Measurements from ENCODE around the gene KCNQ2.

KCNQ2 gene

DNA sequence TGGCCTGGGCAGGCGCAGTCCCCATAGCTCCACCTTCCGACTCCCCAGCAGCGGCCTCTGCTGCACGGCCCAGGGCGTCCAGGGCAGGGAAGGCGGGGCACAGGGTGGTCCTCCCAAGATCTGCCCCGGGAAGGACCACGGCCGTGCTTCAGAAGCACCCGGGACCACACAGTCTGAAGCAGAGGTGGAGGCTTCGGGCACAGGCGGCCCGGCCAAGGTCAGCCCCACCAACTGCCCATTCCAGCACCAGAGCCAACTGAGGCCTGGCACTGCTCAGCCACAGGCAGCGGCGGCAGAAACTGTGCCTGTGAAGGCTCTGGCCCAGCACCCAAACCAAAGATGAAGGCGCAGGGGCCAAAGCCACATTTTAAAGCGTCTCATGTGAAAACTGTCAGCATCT is 20.6 kb downstream of the KCNQ2 start:
- no peak for DNase-seq

DNA sequence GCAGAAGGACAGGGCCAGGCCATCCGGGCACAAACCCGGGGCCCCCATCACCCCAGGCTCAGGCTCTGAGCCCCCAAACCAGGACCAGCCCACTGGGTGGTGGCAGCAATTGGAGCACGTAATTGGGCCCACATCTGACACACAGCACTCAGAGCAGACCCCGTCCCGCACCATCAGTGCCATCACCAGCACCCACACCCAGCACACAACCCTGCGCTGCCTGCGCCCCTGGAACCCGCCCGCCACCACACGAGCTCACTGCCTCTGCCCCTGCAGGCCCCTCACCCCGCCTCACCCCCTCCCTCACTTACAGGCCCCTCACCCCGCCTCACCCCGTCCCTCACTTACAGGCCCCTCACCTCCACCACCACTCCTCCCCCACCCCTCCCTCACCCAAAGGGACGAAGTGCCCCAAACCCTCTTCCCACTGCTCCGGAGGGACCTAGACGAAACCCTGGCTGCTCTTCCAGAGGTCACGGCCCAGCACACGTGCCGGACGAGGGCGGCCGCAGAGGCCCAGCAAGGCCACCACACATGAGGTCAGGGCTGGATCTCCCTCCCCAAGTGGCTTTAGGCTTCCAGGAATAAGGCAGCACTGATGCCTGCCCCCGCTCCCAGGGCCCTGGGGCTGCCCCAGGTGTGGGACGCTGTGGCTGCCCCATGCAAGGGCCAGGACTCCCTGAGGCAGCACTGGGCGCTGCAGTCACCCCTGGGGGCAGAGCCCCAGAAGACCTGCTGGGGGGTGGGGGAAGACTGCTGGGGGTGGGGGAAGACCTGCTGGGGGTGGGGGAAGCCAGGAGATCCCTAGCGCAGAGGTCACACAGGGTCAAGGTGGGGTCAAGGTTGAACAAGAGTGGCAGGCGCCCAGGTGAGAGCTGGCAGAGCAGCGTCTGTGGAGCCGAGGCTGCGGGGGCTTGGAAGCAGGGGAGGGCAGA is 22.4 kb downstream of the KCNQ2 start:
- DNase-seq: no peak

DNA sequence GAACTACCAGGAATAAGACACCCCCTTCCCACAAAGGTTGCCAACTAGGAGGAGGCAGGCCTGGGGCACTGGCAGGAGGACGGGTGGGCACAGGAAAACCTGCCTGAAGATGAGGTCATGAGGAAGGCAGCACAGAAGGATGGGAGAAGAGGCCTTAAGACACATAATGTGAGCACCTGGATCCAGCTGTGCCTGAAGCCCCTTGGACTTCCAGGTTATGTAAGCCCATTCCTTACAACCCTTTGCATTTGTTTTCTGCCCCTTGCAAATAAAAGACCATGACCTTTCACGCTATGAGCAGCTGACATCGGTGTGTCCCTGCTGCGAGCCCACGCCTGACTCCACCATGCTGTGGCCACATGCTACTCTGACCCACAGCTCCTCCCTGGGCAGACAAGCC is 23.4 kb downstream of the KCNQ2 start:
- no peak for DNase-seq

- DNase-seq: no peak
Measured at GRCh38 chr20:63448031-63448430, 24.4 kb downstream of the KCNQ2 start.

DNA sequence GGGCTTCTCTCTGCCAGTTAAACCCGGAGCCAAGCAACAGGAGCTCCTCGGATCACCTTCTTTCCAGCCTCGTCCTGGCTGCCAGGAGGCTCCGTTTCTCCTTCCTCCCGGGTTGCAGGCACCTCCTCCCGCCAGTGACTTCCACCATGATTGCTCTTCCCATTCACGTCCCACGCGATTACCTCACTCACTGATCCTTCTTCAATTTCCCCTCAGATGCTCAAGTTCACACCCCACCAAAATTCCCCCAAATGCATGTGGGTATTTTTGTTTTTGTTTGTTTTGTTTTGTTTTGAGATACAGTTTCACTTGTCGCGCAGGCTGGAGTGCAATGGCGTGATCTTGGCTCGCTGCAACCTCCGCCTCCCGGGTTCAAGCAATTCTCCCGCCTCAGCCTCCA is 25.1 kb downstream of the KCNQ2 start:
- DNase-seq: no peak

GRCh38 chr20:63446216-63447024 is 26.0 kb downstream of the KCNQ2 start:
- no peak for DNase-seq

GRCh38 chr20:63445075-63445734 is 27.2 kb downstream of the KCNQ2 start:
- no peak for DNase-seq

DNA sequence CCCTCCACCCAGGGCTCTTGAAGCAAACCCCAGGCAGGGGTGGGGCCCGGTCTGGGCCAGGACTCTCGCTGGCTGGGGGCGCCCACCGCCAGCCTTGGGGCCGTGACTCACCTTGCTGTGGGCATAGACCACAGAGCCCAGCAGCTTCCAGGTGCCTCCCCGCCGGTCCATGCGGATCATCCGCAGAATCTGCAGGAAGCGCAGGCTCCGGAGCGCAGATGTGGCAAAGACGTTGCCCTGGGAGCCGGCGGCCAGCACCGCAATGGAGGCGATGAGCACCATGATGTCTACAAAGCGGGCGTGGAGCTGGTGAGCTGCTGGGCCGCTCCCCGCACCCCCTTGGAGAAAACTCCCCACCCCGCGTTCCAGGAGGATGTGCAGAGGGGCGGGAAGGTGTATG is 27.9 kb downstream of the KCNQ2 start:
- no peak for DNase-seq

- no peak for DNase-seq
Measured at GRCh38 chr20:63443606-63444395, 28.7 kb downstream of the KCNQ2 start.

- DNase-seq: no peak
Measured at GRCh38 chr20:63442100-63442493, 30.4 kb downstream of the KCNQ2 start.

DNA sequence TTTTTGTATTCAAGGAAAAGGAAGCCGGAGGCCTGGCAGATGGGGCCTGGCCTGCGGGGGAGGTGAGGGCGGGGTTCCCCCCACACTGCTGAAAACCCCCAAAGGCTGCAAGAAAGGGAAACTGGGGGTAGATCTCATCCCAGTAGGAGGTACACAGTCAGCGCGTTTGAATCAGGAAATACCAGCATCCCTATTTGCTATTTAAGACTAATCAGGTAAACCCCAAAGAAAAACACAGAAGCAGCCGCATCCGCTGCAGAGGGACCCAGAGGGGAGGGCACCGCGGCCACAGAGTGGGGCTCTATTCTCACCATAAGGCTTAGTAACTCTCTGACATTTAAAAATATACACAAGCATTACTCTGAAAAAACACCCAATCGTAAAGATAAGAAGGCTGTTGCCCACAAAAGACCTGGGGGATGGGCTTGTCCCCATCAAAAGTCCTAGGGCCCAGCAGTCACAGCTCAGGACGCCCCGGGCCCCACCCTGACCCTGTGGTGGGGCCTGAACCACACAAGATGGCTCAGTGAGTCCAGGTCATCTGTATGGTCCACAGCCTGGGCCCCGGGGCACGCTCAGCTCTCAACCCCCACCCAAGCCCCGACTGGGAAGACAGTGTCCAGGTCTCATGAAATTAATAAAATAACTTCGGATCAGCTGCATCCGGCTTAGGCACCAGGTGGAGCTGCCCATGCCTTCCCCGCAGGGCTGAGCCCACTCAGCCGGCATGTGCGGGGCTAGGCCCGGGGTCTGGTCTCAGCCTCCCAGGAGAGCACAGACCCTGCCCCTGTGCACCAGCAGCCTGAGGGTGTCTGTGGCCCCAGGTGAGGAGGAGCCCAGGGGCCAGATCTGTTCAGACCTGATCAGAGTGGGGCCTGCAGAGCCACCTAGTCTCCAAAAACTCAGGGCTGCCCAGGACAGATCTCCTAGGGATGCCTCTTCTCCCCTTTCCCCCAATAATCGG is 31.0 kb downstream of the KCNQ2 start:
- DNase-seq: no peak

- no peak for DNase-seq
Measured at GRCh38 chr20:63440366-63440955, 32.0 kb downstream of the KCNQ2 start.

DNA sequence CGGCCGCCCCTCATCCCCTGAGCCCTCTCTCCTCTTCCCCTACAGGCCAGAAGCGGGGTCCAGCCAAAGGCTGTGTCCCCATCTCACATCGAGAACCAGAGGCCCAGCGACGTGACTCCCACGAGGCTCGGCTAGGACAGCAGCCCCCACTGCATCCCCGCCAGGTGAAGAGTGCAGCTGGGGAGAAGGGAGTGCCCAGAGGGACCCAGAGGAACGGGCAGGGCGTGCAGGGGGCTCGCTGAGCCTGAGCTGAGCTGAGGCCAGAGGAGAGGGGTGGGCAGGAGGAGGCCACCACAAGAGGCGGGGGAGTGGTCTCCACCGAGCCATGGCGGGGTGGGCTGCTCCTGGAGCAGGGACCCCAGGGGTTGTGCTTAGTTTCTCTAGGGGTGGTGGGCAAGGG is 32.6 kb downstream of the KCNQ2 start:
- DNase-seq: no peak

DNA sequence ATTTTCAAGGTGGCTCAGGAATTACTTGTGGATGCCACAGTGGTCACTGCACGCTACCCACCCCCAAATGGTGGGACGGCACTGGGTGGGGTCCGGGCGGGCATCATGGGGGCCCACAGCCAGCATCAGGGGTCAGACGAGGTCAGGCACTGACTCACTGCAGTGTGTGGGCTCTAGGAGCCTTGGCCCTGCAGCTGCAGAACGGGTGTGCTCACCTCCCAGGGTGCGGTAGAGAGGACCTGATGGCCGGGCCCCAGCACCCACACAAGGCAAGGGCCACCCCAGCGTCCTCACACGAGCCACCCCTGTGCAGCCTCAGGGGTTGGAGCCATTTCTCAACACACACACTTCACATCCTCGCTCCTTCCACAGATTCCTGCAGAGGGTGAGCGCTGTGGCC is 34.3 kb downstream of the KCNQ2 start:
- no peak for DNase-seq

DNA sequence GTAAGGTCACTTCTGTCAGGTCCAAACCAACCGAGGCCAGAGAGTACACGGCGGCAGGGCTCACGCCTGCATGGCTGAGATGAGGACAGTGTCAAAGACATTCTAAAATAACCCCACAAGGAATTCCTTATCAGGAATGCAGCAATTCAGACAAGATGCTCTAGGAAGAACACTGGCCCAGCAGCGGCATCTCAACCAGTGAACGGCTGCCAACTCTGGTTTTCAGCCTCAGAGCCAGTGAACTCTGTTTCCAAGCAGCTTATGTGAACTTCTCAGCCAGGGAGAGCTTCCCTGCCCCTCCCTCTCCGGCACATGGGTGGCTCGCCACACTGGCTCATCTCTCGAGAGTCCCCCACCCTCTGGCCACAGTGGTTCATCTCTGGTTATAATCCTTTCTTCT is 36.9 kb downstream of the KCNQ2 start:
- no peak for DNase-seq

DNA sequence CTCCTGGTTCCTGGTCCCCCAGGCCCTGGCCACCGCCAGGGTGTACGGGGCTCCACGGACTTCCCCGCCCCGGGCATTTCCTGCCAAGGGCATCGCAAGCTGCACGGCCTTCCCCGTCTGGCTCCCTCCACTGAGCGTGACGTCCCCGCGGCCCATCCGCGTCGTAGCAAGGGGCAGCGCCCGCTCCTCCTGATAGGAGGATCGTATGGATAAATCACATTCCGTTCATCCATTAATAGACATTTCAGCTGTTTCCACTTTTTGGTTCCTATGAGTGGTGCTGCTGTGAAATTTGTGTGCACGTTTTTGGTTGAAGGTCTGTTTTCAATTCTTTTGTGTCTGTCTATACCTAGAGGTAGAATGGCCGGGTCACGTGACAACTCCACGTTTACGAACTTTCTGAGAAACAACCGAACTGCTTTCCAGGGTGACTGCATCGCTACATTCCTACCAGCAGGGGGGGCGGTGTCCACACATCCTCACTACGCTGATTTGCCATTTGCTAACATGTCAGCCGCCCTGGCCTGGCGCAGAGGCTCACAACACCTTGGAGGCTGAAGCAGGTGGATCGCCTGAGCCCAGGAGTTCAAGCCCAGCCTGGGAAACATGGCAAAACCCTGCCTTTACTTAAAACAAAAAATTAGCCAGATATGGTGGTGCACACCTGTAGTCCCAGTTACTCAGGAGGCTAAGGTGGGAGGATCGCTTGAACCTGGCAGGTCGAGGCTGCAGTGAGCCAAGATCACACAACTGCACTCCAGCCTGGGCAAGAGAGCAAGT is 37.7 kb downstream of the KCNQ2 start:
- peak in 1 of 2 experiments; percentile 47 for DNase-seq

- DNase-seq: no peak
Measured at GRCh38 chr20:63433756-63434531, 38.5 kb downstream of the KCNQ2 start.

- DNase-seq: no peak
Measured at GRCh38 chr20:63433351-63433750, 39.1 kb downstream of the KCNQ2 start.

- no peak for DNase-seq
Measured at GRCh38 chr20:63432577-63433325, 39.7 kb downstream of the KCNQ2 start.
